Prostate gland (tissue), 2 donors: ENCODE measurements around the gene CDK9.

Experiments used
- POLR2A ChIP-seq: fragments of 450-650 bp; IDR thresholded peaks from one replicate; pipeline ENCODE4 v1.6.1; 2016; ENCODE audit warnings: antibody characterized with exemption, mild to moderate bottlenecking
- TF ChIP-seq, protein P1 (sequence below), 4 experiments: fragments of 200-600 bp in 2 of 4; fragments of 450-650 bp in 2 of 4; sonication (generic) in 2 of 4; IDR thresholded peaks; 1 replicate in 3 of 4; 2 replicates in 1 of 4; pipeline ENCODE4 v1.5.1; 2016 to 2019; ENCODE audit warnings: antibody characterized with exemption in 4 of 4, mild to moderate bottlenecking in 2 of 4, moderate library complexity in 2 of 4

DNA sequence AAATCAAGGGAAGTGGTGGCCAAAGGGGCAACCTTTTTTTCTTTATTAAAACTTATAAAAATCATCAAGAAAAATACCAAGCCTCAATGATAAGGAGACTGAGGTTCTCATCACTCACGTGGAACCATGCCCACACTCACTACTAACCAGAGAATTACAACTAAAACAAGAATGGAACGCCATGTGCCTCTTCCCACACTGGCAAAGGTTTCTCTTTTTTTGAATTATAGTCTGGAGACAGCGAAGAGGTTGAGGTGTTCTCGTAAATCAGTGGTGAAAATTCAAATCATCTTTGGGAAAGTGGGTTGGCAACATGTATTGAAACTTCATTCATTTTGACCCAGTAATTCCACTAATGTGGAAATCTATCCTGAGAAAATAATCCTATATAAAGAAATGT is 36.3 kb downstream of the CDK9 start:
- TF ChIP-seq, protein P1, sequence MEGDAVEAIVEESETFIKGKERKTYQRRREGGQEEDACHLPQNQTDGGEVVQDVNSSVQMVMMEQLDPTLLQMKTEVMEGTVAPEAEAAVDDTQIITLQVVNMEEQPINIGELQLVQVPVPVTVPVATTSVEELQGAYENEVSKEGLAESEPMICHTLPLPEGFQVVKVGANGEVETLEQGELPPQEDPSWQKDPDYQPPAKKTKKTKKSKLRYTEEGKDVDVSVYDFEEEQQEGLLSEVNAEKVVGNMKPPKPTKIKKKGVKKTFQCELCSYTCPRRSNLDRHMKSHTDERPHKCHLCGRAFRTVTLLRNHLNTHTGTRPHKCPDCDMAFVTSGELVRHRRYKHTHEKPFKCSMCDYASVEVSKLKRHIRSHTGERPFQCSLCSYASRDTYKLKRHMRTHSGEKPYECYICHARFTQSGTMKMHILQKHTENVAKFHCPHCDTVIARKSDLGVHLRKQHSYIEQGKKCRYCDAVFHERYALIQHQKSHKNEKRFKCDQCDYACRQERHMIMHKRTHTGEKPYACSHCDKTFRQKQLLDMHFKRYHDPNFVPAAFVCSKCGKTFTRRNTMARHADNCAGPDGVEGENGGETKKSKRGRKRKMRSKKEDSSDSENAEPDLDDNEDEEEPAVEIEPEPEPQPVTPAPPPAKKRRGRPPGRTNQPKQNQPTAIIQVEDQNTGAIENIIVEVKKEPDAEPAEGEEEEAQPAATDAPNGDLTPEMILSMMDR (IDR thresholded peaks at IDR 0.05): no peak
- TF ChIP-seq POLR2A: no peak
